ENCODE data around the gene PRDM16.

DNA sequence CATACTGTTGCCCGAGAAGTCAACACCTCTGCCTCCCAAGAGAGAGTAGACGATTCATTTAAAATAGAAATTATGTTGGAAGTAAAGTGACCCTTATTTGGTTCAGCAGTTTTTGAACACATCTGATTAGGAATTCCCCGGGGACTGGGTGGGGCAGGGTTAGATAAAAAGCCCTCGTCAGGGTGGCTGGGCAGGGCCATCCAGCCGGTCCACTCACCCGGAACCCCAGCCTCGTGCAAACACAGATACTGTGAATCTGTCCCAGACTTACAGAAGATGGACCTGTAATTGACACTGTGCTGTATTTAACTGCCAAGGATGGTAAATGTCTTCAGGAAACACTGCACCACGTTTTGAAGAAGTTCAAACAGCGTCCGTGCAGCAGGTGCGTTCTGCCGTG is 63.7 kb downstream of the PRDM16 start:
- TF ChIP-seq, protein P1, sequence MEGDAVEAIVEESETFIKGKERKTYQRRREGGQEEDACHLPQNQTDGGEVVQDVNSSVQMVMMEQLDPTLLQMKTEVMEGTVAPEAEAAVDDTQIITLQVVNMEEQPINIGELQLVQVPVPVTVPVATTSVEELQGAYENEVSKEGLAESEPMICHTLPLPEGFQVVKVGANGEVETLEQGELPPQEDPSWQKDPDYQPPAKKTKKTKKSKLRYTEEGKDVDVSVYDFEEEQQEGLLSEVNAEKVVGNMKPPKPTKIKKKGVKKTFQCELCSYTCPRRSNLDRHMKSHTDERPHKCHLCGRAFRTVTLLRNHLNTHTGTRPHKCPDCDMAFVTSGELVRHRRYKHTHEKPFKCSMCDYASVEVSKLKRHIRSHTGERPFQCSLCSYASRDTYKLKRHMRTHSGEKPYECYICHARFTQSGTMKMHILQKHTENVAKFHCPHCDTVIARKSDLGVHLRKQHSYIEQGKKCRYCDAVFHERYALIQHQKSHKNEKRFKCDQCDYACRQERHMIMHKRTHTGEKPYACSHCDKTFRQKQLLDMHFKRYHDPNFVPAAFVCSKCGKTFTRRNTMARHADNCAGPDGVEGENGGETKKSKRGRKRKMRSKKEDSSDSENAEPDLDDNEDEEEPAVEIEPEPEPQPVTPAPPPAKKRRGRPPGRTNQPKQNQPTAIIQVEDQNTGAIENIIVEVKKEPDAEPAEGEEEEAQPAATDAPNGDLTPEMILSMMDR (IDR thresholded peaks at IDR 0.05), result no peak
- no peak for TF ChIP-seq SIN3A (IDR thresholded peaks at IDR 0.05; ENCODE audit: borderline replicate concordance, low read depth, low read length)
- TF ChIP-seq, protein P2, sequence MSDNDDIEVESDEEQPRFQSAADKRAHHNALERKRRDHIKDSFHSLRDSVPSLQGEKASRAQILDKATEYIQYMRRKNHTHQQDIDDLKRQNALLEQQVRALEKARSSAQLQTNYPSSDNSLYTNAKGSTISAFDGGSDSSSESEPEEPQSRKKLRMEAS (IDR thresholded peaks at IDR 0.05; ENCODE audit: low read depth), result no peak
- TF ChIP-seq TEAD4 (IDR thresholded peaks at IDR 0.05; ENCODE audit: borderline replicate concordance, insufficient read depth), result no peak
- TF ChIP-seq TAF1 (IDR thresholded peaks at IDR 0.05; ENCODE audit: borderline replicate concordance, low read depth, low read length), result no peak
- TF ChIP-seq POLR2AphosphoS5 (IDR thresholded peaks at IDR 0.05; ENCODE audit: low read depth, low read length), result no peak
- no peak for TF ChIP-seq FOXJ3 (CRISPR knock-in tag; IDR thresholded peaks at IDR 0.05)
- TF ChIP-seq JUND (IDR thresholded peaks at IDR 0.05), result no peak
- TF ChIP-seq EP300 (IDR thresholded peaks at IDR 0.05; ENCODE audit: borderline replicate concordance in 1 of 2, low read depth in 1 of 2, low read length in 1 of 2), result no peak
- TF ChIP-seq, protein P3, sequence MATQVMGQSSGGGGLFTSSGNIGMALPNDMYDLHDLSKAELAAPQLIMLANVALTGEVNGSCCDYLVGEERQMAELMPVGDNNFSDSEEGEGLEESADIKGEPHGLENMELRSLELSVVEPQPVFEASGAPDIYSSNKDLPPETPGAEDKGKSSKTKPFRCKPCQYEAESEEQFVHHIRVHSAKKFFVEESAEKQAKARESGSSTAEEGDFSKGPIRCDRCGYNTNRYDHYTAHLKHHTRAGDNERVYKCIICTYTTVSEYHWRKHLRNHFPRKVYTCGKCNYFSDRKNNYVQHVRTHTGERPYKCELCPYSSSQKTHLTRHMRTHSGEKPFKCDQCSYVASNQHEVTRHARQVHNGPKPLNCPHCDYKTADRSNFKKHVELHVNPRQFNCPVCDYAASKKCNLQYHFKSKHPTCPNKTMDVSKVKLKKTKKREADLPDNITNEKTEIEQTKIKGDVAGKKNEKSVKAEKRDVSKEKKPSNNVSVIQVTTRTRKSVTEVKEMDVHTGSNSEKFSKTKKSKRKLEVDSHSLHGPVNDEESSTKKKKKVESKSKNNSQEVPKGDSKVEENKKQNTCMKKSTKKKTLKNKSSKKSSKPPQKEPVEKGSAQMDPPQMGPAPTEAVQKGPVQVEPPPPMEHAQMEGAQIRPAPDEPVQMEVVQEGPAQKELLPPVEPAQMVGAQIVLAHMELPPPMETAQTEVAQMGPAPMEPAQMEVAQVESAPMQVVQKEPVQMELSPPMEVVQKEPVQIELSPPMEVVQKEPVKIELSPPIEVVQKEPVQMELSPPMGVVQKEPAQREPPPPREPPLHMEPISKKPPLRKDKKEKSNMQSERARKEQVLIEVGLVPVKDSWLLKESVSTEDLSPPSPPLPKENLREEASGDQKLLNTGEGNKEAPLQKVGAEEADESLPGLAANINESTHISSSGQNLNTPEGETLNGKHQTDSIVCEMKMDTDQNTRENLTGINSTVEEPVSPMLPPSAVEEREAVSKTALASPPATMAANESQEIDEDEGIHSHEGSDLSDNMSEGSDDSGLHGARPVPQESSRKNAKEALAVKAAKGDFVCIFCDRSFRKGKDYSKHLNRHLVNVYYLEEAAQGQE (IDR thresholded peaks at IDR 0.05; ENCODE audit: low read depth, low read length), result no peak
- TF ChIP-seq MXI1 (IDR thresholded peaks at IDR 0.05; ENCODE audit: low read depth, low read length), result no peak
- TF ChIP-seq, protein P4, sequence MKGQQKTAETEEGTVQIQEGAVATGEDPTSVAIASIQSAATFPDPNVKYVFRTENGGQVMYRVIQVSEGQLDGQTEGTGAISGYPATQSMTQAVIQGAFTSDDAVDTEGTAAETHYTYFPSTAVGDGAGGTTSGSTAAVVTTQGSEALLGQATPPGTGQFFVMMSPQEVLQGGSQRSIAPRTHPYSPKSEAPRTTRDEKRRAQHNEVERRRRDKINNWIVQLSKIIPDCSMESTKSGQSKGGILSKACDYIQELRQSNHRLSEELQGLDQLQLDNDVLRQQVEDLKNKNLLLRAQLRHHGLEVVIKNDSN (IDR thresholded peaks at IDR 0.05; ENCODE audit: borderline replicate concordance, low read depth), result no peak
- no peak for TF ChIP-seq CHD2 (IDR thresholded peaks at IDR 0.05; ENCODE audit: low read length, partially characterized antibody)

Data from SK-N-SH (cell line).